Measurements from ENCODE around the gene ADGRF1.

DNA sequence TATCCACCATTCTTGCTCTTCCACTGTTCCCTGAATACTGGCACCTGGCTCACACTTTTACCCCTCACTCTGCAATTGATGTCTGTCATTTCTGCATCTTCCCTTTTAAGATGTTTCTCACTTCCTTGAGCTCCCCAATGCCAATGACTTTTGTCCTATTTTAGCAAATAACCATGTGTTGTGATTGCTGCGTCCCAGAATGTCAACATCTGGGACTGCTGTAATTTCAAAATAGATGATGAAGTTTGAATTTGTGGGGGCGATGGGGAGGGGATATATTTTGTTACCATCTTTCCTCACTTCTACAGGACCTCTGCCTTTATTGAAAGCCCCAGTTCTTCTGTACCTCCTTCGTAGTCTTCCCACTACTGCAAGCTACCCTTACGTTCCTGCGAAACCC is 80.4 kb downstream of the ADGRF1 start:
- no peak for TF ChIP-seq MAZ (IDR thresholded peaks at IDR 0.05; ENCODE audit: borderline replicate concordance, low read depth, low read length)
- TF ChIP-seq, protein P1, sequence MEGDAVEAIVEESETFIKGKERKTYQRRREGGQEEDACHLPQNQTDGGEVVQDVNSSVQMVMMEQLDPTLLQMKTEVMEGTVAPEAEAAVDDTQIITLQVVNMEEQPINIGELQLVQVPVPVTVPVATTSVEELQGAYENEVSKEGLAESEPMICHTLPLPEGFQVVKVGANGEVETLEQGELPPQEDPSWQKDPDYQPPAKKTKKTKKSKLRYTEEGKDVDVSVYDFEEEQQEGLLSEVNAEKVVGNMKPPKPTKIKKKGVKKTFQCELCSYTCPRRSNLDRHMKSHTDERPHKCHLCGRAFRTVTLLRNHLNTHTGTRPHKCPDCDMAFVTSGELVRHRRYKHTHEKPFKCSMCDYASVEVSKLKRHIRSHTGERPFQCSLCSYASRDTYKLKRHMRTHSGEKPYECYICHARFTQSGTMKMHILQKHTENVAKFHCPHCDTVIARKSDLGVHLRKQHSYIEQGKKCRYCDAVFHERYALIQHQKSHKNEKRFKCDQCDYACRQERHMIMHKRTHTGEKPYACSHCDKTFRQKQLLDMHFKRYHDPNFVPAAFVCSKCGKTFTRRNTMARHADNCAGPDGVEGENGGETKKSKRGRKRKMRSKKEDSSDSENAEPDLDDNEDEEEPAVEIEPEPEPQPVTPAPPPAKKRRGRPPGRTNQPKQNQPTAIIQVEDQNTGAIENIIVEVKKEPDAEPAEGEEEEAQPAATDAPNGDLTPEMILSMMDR (IDR thresholded peaks at IDR 0.05): no peak

All from A549 (cell line).